Stimulated activated CD4-positive, alpha-beta T cell treated with anti-CD3 and anti-CD28 coated beads, TNF-alpha, amount 100 ng/mL, for 48 hours (primary cell): ENCODE data around the gene SPRYD3.
"Not testable (repeated sequence)": the region's sequence is repeated elsewhere in the genome, so short reads cannot be mapped to it uniquely, and the experiment has no call there.

Source experiments
- DNase-seq, 3 donors: peaks; one replicate each; pipeline ENCODE4 v3.0.0-alpha.2; 2020; ENCODE audit warnings: low read depth in 3 of 3

The SPRYD3 gene

DNA sequence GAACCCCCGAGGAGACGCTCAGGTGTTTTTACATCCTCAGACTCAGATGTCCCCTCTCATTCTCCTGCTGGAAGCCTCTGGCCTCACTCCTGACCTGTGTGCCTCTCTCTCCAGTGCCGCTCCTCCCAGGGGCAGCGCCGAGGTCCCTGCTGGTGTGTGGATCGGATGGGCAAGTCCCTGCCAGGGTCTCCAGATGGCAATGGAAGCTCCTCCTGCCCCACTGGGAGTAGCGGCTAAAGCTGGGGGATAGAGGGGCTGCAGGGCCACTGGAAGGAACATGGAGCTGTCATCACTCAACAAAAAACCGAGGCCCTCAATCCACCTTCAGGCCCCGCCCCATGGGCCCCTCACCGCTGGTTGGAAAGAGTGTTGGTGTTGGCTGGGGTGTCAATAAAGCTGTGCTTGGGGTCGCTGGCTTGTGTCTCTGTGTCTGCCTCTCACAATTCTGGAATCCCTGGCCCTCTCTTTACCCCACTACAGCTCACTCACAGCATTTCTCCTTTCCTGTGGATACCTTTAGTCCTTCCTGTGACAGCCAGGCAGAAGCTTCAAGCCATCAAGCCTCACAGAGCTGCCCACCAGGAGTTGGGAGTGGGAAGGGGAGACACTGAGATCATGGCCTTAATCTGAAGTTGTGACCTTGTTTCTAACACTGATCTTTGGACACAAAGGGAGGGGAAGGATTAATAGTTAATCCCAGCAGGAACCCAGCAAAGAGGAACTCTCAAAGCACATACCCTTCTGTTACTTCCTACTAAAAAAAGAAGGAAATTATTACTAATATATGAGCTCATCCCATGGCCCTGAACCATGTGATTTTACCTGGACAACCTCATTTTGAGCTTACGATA is 23.0 kb upstream of the SPRYD3 start:
- no peak for DNase-seq

DNA sequence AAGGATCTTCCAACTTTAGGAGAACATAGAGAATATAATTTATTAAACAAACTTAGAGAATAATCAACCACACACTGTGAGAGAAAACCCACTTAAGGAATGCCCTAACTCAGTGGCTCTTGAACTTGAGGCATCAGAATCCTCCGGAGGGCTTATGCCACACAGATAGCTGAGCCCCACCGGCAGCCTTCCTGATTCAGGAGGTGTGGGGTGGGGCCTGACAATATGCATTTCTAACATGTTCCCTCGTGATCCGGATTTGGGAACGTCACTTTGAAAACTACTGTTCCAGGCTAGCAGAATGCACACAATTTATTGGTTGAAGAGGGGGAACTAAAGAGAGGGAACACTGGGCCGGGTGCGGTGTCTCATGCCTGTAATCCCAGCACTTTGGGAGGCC is 22.1 kb upstream of the SPRYD3 start:
- no peak for DNase-seq

DNA sequence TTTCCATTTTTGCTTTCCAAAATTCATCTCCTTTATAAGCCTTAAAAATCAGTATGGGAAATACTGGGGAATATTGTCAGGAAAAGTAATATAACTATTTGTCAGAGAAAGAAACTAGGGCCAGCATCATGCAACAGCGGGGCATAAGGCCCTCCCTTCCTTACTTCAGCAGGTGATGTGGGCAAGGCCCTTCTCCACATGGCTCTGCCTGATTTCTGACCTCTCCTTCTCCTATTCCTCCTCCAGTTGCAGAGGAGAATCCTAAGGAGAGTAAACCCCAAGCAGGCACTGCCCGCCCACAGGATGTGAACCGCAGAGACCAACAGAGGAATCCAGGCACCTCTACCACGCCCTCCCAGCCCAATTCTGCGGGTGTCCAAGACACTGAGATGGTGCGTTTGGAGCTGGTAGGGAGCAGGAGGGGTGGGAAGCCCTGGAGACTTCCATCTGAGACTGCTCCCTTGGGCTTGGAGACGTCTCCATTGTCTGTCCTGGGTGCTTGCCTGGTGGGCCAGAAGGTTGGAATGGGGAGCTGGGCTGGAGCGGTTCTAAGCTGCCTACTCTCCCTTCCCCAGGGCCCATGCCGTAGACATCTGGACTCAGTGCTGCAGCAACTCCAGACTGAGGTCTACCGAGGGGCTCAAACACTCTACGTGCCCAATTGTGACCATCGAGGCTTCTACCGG is 21.4 kb upstream of the SPRYD3 start:
- DNase-seq, result no peak

DNA sequence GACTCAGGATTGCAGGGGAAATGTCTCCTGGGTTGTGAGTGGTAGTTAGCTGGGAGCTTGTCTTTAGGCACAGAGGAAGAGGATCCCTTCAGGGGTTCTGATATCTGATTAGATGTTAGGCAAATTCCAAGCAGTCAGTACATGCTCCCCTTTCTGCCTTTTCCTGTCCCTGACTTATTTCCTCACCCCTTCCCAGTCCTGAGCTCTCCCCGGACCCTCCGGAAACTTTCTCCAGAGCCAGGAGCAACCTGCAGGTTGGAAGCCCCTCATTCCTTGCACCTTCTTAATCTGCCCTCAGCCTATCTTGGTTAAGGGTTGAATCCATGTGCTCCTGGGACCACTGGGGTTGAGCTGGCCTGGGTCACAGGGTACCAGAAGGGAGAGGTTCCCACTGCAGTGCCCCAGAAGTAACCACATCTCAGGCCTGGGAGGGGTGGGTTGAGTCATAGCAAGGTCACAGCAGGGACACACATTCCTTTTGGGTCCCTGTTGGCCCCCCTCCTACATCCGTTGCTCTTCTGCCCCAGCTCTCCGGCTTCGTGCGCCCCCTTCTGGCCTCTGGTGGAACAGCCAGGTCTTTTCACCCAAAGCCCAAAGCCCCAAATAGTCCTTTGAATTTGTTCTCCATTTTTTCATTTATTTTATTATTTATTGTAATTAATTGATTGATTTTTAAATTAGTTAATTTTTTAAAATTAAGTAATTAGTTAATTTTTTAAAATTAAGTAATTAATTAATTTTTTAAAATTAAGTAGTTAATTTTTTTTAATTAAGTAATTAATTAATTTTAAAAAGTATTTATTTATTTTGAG is 20.1 kb upstream of the SPRYD3 start:
- peak; percentile 85 to 90 (median 89) for DNase-seq

DNA sequence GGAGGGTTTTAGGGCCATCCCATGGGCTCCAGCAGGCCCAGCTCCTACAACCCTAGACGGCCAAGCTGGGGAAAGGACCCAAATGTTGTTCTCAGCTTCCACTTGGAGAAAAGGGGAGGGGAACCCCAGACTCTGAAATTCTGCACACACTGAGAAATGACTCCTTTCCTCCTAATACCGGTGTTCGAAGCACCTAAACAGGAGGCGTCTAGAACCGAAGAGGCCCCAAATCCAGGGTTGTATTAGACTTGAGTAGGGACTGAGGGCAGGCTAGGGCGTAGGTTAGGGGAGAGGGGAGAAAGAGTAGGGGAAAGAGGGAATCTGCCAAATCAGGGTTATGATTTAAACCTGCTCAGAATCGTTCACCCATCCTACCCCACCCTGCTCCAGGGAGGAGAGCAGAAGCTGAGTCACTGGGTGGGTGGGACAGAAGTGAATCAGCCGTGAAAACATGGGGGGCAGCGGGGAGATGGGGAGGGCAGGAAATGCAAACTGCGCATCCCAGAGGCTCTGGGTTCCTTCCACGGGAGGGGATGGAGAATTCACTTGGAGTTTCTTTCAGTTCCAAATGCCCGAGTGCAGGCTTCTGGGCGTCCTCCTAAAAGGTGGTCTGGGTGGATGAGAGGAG is 19.3 kb upstream of the SPRYD3 start:
- no peak for DNase-seq

DNA sequence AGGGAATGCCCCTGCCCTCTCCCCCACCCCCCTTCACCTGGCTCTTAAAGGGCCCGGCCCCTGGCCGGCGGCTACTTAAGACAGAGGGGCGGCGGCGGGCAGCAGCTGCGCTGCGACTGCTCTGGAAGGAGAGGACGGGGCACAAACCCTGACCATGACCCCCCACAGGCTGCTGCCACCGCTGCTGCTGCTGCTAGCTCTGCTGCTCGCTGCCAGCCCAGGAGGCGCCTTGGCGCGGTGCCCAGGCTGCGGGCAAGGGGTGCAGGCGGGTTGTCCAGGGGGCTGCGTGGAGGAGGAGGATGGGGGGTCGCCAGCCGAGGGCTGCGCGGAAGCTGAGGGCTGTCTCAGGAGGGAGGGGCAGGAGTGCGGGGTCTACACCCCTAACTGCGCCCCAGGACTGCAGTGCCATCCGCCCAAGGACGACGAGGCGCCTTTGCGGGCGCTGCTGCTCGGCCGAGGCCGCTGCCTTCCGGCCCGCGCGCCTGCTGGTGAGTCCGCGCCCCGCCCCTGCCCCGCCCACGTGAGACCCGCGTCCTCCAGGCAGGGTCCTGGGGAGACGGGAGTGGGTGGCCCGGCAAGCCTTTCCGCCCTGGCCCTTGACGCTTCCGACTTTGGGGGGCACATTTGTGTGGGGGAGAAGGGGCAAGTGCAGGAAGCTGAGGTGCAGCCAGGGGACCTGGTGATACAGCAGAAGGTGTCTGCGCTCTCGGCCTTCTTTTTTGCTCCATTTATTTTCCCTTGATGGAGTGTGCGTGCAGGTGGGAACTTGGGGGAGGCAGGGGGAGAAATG is 18.6 kb upstream of the SPRYD3 start, which contains the start of gene IGFBP6:
Gene IGFBP6, plus strand, starts transcription at position 104 of the 790 bp plus-strand sequence. Its CDS starts 51 bp downstream, at position 155.
- DNase-seq, result peak; percentile 41 to 65 (median 46)

DNA sequence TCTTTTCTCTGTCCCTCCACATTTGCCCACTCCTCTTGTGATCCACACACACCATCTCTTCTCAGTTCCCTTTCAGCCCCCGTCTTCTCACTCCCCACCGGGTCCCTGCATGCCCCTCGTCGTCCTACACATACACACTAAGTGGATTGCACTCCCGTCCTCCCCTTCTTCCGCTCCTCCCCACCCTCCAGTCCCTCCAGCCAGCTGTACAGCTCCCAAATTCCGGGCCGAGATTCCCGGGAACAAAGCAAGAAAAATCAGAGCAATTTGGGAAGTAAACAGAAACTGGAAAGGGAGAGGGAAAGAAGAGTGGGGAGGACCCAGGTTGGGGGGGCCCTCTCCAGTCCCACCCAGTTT is 18.0 kb upstream of the SPRYD3 start:
- no peak for DNase-seq

DNA sequence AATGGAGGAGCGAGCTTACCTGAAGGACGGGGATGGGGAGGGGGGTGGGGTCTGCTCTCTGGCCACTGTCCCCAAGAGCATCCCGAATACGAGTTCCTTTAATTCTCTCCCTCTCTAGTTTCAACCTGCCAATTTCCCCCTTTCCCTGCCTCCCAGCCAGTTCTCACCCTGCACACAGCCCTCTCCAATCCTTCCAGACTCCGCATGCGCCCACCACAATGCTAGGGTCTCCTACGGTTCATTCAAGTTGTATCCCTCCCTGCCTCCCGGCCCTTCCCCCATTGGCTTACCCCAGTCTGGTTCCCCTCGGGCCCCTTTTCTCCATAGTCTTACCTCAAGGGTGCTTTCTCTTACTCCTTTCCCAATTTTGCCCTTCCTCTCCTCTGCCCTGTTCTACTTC is 17.6 kb upstream of the SPRYD3 start:
- no peak for DNase-seq

DNA sequence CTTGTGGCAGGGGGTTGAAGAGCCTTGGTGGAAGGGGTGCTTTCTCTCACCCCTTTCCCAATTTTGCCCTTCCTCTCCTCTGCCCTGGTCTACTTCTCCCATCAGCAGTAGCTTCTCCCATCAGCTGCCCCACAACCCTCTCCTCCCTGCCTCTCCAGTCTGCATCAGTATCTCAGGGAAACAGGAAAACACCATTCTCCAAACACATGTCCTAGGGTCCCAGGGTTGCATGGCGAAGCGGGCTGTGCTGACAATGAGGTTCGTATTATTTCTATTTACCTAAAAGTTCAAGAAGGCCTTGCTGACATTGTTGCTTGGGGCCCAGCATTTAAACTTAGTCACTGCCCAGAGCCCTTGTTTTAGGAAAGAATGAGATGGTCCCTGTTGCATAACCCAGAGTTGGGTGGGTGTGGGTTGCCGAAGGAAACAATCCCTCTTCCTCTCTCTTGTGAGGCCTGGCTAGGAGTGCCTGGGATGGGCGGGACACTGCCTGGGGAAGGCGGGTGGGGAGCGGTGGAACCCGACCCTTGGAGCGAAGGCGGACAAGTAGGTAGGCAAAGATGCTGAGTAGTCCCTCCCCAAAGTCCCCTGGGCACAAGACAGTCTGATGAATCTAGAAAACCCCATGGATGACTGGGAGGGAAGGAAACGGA is 17.0 kb upstream of the SPRYD3 start:
- no peak for DNase-seq

DNA sequence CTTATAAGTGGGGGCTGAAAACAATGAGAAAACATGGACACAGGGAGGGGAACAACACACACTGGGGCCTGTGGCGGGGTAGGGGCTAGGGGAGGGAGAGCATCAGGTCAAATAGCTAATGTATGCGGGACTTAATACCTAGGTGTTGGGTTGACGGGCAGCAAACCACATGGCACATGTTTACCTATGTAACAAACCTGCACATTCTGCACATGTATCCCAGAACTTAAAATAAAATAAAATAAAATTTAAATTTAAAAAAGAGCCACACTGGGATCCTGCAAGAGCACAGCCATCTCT is 16.4 kb upstream of the SPRYD3 start:
- not testable (repeated sequence) for DNase-seq

DNA sequence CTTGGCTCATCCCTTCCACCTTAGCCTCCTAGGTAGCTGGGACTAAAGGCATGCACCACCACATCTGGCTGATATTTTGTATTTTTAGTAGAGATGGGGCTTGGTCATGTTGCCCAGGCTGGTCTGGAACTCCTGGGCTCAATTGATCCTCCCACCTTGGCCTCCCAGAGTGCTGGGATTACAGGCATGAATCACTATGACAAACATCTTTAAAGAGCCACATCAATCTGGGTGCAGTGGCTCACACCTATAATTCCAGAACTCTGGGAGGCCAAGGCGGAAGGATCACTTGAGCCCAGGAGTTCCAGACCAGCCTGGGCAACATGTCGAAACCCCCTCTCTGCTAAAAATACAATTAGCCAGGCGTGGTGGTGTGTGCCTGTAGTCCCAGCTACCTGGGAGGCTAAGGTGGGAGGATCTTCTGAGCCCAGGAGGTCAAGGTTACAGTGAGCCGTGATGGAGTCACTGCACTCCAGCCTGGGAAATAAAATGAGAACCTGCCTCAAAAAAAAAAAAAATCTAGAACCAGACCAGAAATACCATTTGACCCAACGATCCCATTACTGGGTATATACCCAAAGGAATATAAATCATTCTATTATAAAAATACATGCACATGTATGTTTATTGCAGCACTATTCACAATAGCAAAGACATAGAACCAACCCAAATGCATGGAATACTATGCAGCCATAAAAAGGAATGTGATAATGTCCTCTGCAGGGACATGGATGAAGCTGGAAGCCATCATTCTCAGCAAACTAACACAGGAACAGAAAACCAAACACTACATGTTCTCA is 15.8 kb upstream of the SPRYD3 start:
- not testable (repeated sequence) for DNase-seq

DNA sequence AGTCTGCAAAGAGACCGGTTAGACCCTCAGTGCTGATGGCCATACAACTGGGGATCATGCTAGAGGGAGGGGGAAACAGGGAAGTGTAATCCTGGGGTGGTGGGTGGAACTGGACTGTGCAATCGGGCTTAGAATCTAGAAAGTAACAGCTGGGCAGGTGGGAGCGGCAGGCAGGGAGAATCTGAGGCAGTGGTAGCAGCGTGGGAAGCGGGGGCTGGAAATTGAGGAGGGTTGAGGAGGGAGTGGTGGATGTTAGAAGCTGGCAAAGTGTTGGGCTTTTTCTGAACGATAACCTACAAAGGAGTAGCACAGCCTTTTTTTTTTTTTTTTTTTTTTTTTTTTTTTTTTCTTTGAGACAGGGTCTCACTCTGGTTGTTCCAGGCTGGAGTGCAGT is 15.2 kb upstream of the SPRYD3 start:
- DNase-seq, result no peak

DNA sequence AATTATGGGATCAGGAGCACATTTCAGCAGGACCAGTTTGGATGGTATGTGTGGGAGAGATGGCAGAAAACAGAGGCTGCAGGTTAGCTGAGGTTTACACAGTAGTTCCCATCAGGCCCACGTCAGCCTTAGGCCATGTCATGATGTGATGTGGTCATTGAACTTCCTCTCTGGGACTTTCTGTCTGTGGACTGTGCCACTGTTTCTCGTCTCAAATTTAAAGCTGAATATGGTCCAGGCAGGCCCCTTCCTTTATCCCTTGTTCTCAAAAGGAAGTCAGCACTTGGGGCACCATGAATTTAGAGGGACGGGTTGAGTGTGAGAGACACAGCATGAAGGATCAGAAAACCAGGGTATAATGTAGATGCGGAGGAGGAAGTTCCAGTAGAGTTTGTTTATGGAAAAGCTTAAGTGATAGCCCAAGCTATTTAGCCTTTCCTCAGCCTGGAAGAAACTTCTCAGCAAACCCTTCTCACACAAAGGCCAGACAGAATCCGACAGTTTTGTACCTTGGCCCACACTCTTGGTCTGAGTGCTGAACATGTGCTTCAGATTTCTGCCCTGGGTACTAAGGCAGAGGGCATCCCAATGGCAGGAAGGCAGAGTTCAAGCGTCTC is 14.7 kb upstream of the SPRYD3 start:
- DNase-seq, result no peak

DNA sequence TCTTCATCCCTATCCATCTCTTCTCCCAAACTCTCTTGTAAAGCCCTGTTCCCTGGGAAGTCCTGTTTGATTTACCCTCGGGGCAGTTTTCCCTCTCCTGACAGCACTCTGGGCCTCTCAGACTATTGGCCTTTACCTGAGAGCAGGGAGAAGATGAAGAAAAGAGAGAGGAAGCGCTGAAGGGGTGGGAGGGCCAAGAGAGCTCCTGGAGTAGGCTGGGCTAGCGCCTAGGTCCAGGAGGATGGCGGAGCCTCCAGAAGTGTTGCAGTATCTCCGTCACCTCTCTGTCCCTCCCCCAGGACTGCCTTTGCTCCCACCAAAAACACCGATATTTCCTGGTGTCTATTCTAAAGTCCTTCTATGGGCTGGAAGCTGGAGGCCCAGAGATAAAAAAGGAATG is 12.6 kb upstream of the SPRYD3 start:
- DNase-seq, result no peak

DNA sequence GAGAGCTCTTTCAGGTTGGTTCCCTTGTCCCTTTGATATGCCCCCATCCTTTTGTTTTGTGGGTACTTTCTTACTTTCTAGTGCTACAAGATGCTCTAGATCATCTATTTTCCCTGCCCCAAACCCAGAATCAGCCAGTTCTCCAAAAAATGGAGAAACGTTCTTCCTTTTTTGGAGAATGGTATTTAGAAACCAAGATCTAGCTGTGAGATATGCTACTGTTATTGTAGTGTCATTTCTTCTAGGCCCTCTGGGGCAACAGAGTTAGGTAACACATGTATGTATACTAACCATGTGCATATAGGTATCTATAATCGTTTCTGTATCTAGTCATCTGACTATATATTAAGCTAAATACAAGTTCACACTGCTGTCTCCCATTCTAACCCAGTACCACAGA is 11.4 kb upstream of the SPRYD3 start:
- DNase-seq, result no peak

DNA sequence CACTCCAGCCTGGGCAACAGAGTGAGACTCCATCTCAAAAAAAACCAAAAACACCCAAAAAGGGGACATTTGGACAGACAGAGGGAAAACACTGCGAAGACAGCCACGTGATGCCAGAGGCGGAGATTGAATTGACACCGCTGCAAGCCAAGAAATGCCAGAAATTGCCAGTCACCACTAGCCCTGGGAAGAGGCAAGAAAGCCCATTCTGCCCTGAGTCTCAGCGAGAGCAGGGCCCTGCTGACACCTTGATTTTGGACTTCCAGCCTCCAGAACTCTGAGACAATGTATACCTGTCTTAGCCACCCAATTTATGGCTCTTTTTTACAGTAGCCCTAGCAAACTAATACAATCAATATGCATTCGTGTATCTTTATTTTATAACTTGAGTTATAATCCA is 10.9 kb upstream of the SPRYD3 start:
- no peak for DNase-seq

DNA sequence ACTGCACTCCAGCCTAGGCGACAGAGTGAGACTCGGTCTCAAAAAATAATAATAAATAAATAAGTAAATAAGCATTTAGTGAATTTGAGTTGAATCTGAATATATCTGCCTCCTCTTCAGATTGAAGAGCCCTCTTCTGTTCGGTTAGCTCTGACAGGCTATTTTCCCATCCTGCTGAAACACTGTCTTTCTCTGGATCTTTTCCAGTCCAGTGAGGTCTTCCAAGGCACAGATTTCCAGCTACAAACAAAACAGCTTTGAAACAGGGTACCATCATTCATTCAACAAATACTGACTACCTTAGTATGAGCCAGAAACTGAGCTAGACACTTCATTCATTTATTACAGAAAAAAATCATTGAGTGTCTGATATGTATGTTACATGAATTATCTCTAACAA is 7.2 kb upstream of the SPRYD3 start:
- DNase-seq, result no peak

DNA sequence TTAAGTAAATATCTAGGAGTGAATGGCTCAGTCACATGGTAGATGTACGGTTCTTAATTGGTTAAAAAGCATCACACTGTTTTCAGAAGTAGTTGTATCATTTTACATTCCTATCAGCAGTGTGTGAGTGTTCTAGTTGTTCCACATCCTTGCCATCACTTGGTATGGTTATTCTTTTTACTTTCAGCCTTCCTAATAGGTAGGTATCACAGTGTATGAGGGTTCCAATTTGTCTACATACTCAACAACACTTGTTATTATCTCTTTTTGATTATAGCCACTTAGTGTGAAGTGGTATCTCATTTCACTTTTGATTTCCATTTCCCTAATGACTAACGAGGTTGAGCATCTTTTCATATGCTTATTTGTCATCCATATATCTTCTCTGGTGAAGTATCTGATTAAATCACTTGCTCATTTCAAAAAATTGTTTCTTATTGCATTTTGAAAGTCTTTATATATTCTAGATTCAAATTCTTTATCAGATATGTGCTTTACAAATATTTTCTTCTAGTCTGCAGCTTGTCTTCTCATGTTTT is 3.5 kb upstream of the SPRYD3 start:
- no peak for DNase-seq
